ENCODE data around the gene SETD2.
A peak's percentile ranks its signal among the peaks of the same experiment; 100 is the strongest.

SETD2 gene

DNA sequence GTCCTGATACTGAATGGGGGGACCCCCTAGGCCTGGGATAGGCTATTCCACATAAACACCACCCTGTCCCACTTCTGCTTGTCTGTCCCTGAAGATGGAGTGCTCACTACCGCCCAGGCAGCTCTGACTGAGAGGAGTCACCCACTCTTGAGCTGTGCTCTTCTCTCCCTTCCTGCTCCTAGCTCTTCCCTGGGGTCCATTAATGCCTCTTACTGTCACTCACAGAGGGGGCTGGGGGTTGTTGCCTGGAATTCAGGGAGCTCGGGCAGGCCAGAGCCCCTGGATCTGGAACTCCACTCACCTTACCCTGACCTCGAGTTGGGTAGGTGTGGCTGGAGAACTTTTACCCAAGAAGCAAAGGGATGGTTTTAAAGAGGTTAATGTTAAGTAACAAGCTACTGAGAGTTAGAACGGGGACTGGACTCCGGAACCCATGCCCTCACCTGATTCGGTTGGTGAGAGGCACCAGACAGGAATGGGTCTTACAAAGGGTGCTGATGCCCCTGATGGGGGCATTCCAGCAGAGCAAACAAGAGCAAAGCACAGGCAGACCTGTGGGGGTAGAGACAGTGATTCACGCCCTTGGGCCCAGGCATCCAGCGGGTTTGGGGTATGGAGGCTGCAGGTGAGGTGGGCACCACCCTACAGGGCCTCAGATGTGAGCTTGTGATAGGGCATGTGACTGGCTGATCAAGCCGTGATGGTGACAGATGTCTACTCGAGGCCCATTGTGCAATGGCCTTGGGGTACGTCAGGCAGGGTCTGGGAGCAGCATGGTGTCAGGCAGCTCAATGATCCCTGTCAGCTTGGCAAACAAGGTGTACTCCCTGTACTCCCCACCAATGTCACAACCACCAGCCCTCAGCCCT, 179.1 kb downstream of the SETD2 start:
- no peak for DNase-seq (ENCODE audit: low read depth)

DNA sequence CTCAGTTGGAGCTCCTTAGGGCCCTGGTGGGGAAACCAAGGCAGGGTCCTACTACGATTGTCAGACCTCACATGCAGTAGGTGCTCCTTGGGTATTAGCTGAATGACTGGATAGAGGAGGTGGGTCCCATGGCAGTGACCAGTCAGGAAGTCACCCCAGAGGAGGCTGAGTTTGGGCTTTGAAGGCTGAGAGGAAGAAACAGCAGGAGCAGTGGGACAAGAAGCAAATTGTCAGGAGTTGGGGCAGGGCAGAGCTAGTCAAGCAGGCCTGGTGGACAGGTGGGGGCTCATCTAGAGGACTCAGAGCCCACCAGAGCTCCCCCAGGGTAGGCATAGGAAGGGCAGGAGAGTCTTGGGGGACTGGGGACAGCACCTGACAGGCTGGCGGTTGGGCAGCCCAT, 181.4 kb downstream of the SETD2 start:
- no peak for DNase-seq (ENCODE audit: low read depth)

DNA sequence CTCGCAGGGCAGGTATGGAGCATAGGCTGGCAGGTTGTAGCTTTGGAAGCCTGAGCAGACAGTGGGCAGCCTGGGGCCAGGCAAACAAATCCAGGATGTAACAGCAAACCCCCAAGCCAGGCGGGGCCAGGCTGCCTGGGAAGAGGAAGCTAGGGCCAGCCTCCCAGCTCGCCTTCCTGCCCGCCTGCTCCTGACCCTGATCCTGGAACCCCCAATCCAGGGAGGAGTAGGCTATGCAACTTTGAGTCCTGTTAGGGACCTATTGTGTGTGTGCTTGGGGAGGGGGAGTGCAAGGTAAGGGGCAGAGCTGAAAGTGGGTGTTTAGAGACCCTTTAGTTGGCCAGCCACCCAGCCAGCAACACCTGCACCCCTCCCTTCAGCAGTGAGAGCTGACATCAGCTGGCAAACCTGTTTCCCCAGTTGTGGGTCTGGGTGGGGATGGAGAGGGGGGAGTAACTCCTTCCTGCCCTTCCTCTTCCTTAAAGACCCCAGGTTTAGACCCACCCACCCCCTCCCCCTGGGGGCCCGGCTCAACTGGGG, 181.9 kb downstream of the SETD2 start:
- no peak for DNase-seq (ENCODE audit: low read depth)

DNA sequence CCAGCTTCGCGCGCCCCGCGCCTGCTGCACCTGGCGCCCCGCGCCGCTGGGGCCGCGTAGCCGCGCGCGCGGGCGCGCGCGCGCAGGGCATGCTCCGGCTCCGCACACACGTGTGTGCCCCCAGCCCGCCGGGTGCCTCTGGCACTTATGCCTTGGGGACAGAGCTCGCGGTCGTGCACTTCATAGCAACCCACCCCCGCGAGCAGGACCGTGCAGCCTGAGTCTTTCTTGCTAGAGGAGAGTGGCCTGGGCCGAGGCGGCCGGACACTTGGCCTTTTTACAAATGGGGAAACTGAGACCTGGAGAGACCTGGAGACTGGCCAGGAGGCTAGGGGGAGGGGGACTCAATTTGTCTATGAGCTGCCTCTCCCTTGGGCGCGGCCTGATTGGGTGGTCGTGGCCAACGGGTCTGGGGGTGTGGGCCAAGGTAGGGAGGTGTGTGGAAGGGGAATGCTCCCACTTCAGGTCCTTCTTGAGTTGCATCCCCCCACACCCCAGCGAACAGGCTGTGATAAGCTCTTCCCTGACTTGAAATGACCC, 183.9 kb downstream of the SETD2 start:
- DNase-seq (ENCODE audit: low read depth), result no peak

DNA sequence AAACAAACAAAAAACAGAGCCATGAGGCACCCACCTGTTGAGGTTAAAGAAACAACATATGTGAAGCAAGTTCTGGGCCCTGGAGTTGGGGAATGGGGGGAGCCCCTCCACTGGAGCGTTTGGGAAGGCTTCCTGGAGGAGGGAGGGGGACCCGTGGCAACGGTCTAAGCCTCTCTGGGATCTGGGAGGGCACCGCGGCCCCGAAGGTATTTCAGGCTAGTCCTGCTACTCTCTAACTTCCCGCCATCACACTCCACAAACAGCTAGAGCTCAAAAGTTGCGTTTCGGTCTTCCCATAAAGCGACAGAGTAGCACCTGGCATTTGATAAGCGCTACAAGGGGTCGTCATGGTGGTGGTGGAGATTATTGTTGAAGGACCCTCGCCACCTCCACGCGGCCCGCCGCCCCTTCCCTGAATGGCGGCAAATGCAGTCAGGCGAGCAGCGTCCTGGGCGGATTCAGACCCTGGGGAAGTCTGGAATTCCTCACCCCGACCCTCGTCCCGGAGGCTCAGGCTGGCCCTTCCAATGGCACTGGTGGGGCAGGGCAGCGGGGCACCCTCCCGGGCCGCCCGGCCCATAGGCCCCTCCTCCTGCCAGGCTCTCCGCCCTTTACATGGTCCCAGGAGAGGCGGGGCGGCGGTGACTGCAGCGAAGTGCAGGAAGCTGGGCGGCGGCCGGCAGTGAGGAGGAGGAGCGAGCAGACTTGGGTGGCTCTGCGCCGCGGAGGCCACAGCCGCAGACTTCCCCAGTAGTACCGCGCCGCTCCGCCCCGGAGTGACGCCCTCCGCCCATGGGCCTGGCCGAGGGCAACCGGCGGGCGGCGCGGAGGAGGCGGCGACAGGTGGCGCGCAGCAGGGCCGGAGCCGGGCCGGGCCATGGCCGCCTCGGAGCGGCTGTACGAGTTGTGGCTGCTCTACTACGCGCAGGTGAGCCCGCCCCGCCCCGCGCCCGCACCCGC, 184.6 kb downstream of the SETD2 start, which contains the start of gene NBEAL2:
Gene NBEAL2 (plus strand): TSS at position 682 of the 960 bp plus-strand sequence. CDS start 196 bp downstream, at position 878.
- DNase-seq (ENCODE audit: low read depth), result peak; percentile 62

DNA sequence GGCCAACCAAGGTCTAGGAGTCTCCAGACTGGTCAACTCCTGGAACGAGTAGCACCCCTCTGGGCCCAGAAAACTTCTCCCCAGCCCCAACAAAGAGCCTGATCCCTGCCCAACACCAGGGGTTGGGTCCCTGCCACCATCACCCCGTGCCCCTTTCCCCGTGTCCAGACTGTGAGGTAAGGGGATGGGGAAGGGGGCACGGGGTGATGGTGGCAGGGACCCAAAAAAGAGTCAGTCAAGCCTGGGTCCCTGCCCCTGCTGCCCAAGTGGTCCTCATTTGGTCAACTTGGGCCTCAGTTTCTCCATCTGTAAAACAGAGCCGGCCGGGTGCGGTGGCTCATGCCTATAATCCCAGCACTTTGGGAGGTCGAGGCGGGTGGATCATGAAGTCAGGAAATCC, 185.5 kb downstream of the SETD2 start:
- no peak for DNase-seq (ENCODE audit: low read depth)

DNA sequence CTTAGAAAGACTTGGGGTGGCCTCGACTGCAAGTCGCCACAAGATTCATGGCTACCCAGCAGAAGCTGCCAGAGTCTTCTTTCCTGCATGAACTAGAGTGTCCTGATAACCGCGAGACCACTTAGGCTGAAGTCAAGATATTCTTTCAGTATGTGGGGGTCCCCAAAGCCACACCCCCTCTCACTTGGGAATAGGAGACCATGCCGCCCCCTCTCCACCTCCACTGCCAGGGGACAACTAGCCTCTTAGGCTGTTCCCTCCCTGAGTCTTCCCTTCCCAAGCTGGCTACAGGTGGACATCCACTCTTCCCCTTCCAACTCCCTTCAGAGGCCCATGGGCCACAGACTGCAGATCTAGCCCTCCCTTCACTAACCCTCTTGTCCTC, 186.1 kb downstream of the SETD2 start:
- DNase-seq (ENCODE audit: low read depth), result no peak

DNA sequence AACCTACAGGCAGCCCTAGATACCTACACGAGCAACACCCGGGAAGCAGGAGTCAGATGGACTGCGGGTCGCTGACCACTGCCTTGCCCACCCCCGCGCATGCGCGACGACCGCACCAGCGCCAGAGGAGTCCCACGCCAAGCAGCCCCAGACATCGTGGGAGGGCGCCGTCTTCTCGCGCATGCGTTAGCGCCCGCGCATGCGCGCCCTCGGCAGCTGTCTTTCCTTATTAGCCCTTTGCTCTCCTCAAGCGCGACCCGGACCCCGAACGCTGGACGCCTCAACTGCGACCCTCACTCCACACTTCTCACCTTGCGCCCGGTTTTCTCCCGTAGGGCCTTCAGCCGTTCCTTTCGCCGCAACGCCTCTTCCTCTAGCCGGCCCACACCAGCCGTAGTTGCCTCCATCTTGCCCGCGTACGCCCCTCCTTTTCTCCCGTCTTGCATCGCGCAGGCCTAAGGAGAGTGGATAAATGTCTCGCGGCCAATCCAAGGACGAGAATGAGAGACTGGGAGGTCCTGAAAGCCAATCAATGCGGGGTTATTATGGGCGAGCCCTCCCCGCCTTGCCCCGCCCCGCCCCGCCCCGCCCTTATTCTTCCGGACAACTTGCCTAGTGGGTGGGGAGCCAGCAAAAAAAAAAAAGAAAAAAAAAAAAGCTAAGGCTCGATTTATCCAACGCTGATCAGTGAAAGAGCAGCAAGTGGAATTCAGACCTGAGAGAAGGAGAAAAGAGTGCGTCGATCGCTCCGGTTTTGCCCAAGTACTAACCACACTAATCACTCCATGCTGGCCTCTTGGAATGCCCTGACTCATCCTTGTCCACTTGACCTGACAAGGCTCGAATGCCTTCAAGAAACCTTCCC, 187.4 kb downstream of the SETD2 start, which contains the start of gene CCDC12:
Gene CCDC12 (minus strand): TSS at position 420 of the 865 bp plus-strand sequence. CDS start 13 bp downstream, at position 407.
- peak; percentile 99 for DNase-seq (ENCODE audit: low read depth)

DNA sequence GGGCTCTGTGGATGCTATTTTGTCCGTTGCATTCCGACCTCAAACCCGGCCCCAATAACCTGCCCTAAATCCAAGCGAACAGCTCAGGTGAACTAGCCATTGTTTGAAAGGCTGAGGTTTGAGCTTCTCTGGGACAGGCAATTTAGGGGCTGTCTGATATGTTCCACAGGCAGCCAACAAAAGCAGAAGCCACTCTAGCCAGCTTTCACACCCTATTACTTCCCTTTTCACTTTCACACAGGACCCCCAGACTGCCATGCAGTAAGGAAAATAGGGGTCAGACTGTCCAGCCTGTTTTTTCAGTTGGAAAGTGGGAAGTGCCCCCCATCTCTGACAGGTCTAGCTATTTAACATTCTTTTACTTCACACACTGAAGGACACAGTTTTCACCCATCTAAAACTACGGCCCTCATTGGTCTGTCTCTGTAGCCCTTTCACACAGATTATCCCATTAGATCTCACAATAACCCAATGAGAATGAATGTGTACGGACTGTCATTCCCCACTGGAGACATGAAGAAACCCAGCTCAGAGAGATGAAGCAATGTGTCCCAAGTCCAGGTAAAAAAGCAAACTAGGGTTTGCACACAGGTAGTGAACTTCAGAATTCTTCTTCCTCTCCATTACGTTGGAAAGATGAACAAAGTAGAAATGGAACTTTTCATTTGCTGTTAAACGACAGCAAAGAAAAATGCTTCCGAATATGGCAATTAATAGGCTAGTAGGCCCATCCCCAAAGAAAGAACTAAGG, 189.3 kb downstream of the SETD2 start:
- no peak for DNase-seq (ENCODE audit: low read depth)

DNA sequence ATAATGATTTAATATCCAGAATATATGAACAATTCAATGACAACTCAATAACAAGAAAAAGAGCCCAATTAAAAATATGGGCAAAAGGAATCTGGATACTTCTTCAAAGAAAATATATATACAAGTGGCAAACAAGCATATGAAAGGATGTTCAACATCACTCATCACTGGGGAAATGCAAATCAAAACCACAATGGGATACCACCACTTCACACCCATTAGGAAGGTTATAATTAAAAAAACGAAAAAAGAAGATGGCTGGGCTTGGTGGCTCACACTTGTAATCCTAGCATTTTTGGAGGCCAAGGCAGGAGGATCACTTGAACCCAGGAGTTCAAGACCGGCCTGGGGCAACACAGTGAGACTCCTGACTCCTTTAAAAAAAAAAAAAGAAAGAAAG, 191.5 kb downstream of the SETD2 start:
- no peak for DNase-seq (ENCODE audit: low read depth)

DNA sequence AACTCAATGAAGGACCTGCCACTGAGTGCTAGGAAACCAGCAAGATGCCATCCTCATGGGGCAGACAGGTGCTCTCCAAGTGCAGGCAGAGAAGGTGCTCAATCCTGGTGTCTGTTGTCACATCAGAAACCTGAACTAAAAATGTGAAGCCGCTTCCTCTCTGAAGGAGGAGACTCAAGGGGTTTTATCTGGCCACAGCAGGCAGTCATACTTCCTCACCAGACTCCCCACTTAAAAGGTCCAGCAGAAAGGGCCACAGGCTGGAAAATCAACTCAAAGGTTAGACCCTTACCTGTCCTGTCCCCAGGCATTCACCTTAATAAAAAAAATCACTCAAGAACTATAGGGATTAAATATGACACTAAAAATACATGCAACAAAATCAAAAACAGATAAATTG, 192.2 kb downstream of the SETD2 start:
- DNase-seq (ENCODE audit: low read depth), result no peak

DNA sequence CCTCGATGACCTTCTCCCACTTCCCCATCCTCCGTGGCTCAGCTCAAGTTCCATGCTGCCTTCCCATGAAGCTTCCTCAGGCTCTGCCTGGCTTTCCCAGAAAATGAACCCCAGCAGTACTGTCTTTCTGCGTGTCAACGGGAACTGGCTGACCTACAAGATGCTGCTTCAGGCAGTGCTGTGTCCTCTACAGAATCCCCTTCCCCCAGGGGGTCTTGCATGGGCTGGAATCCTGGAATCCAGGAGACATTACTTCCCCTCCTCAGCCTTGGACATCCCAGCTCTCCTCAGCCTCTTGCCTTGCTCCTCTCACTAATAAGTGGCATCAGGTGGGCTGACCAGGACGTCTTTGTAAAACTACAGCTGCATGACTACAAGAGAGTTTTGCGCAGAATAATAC, 192.8 kb downstream of the SETD2 start:
- DNase-seq (ENCODE audit: low read depth), result no peak

DNA sequence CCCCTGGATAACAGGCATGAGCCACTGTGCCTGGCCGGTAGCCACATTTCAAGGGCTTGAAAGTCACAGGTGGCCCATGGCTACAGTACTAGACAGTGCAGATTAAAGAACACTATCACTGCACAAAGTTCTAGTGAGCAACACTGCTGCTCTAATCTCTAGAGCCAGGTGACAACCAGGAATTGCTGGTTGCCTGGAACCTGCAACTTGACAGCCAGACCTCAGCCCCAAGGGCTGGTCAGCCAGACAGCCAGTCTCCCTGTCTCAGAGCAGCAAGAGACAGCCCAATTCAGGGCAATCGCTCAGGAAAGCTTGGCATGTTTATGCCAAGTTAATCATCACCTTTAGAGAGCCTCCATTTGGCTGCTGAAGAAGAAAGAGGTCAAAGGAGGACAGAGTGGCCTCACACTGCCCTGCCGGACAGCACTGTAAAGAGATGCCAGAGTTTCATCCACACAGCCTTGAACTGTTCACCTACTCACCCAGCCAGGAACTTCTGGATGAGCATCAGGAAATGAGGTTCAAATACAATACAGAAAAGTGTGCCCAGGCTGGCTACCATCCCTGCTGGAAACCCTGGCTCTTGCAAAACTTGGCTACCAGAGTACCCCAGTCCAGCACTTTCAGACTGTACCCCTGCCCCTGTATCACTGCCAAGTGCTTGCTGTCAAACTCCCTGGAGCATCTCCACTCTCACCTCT, 193.4 kb downstream of the SETD2 start:
- peak; percentile 20 for DNase-seq (ENCODE audit: low read depth)

DNA sequence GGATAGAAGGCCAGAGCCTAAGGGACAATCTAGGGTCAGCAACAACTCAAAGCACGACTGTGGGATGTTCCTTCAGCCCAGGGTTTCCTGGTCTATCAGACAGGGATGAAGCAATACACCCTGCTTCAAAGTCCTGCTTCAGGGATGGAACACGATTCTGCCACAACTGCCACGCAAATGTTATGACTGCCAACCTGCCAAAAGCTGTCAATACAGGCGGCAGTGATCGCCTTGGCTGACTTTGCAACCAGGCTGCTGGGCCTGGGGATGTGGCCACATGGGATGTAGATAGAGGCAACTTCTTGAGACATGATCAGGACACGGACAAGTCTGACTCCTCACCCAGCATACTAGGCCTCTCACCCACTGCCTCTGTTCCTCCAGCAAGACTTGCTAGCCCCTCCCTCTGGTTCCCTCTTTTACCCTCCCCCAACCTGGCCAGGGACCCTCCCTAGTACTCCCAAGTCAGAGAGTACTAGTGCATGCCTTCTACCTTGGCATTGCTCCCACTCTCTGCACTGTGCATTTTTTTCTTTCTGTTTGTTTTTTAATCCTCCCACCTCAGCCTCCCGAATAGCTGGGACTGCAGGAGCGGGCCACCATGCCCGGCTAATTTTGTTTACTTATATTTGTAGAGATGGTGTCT, 195.0 kb downstream of the SETD2 start:
- no peak for DNase-seq (ENCODE audit: low read depth)

DNA sequence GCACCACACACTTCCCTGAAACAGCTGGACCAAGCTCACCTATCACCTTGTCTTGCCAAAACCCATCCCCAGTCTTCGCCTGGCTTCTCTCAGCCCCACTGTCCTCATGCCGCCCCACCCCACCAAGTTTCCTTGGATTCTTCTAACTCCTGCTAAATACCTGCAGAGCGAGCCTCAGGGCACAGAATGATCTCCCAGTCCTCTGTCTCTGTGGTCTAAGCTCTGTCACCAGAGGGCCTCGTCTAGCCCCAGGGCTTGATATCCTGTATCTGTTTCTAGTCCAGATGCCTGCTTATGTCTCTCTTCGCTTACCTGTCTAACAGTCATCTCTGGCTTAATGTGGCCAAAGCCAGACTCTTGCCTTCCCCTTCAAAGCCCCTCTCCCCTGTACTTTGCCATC, 197.1 kb downstream of the SETD2 start:
- DNase-seq (ENCODE audit: low read depth), result no peak
